Hematopoietic multipotent progenitor cell treated with erythropoietin and hydrocortisone succinate and interleukin-3 and kit ligand, for 4 days (in vitro differentiated cells): Measurements from ENCODE around the gene TOM1.

Source experiments
- DNase-seq: peaks from one replicate; pipeline ENCODE4 v3.0.0-alpha.2; 2015

Gene TOM1

DNA sequence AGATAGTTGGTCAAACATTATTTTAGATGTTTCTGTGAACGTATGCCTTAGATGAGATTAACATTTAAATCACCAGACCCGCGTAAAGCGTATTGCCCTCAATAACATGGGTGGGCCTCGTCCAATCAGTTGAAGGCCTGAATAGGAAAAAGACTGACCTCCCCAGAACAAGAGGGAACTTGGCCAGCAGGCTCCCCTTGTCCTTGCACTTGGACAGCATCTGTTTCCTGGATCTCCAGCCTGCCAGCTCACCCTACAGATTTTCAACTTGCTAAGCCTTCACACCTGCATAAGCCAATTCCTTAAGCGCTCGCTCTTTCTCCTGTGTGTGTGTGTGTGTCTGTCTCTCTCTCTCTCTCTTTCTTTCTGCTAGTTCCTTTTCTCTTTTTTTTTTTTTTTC is 8.2 kb downstream of the TOM1 start:
- DNase-seq: no peak

DNA sequence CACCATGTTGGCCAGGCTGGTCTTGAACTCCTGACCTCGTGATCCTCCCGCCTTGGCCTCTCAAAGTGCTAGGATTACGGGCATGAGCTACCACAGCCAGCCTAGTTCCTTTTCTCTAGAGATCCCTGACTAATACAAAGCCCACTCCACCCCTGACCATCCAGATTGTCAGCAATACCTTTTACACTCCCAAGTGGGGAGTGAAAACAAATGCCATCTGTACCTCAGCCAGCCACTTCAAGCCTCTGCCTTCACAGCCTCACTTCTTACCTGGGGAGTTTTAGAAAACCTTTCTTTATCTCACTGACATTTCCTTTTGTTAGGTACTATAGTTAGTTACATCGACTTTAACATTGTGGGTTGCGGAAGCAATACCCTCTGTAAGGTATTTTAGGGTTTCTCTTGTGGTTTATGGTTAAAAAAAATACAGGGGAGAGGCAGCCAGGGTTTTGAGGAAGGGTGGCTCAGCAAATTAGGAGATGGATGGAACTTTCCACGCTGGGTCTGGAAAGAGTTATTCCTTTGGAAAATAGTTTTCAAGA is 8.9 kb downstream of the TOM1 start:
- peak; percentile 15 for DNase-seq

DNA sequence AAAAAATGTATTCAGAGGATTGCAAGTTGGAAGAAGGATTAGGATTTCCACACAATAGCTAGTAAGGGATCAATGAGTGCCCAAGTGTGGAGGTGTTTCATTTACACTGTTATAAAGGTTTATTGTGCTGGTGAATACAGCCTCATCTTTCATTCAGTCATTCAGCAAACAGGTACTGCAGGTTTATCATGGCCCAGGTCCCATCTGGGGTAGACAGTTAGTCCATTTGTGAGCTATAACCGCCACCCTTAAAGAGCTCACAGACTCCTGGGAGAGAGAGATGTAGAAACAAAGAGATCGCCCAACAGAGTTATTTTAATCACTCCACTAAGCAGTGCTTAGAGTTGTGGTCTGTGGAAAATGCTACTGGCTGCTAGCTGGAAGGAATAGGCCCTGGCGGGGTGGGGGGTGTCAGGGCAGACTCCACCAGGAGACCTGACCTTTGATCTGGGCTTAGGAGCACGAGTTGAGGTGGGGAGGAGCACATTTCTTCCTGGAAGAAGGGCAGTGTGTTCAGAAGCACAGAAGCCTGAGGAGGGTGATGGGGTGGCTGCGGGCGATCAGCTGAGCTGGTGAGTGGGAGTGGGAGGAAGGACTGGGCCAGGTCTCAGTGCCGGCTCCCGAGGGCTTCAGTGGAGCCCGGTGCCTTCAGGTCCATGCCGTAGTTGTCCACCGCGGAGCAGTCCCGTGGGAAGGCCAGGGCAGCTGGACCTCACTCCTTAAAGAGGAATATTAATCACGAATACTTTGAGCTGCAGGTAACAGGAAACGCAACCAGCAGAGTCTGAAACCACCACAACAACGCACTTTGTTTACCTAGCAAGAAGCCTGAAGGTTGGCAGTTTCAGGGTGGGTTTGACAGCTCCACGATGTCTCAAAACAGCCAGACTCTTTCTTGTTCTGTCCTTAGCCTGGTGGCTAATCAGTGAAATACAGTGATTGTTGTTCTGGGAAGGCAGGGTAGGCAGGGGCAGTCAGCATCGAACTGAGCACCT is 11.2 kb downstream of the TOM1 start:
- no peak for DNase-seq

DNA sequence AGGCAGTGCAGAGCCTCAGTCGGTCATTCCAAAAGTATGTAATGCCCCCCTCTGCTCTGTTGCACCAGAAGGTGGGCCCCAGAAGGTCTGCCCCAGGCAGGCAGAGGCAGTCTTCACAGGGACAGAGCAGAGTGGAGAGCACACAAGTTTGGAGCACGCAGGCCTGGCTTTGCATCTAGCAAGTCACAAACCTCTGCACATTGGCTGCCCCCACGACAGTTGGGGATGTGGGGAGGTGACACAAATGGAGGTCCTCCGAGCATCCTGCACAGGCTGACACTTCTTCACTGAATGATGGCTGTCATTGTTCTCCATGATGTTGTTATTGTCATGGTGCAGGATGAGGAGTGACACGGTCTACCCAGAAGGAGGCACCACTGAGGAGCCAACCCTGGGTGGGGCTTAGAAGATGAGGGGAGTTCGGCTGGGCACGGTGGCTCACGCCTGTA is 11.9 kb downstream of the TOM1 start:
- no peak for DNase-seq

DNA sequence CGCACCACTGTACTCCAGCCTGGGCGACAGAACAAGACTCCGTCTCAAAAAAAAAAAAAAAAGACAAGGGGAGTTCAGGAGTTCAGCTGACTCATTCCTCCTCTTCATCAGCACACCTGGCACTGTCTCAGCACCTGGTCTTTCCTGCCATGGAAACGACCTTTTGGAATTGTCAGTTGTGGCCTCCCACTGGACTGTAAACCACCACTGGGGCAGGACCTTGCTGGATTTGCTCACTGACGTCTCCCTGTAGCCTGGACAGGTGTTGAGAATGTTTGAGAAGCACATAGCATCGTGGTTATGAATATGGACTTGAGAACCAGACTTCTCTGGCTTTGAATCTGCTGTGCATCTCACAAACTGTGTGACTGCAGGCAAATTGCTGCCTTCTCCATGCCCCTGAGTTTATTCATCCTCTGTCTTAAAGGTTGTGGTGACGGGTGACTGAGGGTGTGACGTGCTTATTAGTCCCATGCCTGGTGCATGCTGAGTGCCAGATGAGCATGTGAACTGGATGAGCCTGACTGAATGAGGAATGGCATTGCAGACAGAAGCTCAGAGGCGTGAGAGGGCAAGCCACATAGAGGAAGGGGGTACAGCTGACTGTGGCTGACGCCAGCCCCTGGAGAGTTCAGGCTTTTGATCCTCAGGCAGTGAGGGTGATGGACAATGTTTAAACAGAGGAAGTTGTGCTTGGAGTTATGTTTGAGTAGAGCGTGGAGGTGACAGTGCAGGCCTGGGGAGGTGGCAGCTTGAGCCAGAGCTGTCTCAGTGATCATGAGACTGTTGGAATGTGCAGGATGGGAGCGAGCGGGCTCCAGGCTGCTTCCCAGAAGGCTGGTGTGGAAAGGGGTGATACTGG is 12.7 kb downstream of the TOM1 start:
- no peak for DNase-seq

DNA sequence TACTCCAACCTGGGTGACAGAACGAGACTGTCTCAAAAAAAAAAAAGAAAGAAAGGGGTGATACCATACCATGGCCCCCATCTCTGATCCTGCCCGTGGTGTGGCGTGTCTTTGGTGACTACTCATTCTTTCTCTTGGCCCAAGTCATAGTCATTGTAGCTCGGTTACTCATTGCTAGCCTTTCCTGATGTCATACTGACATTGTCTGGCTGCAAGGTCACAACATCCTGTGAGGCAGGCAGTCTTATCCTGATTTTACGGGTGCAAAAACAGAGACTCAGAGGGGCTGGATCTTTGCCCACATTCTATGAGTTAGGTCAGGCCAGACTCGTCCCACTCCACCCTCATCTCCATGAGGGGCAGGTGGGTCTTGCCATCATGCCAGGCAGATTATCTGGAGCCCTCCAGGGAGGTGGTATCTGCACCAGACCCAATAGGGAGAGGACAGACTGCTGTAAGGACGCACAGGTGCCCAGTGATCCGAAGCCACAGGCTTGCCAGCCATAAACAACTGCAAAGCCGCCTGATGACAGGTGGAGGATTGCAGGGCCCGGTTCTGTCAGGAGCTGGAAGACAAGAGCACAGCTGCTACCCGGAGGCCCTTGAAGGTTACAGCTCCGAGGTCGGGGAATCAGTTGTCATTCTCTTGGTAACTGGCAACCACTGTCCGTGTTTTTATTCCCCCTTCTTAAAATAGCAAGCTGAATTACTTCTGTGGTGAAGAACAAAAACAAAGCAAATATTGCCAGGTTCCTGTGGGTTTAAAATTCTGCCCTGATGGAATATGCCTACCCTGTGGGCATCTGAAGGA is 13.8 kb downstream of the TOM1 start:
- DNase-seq: no peak

DNA sequence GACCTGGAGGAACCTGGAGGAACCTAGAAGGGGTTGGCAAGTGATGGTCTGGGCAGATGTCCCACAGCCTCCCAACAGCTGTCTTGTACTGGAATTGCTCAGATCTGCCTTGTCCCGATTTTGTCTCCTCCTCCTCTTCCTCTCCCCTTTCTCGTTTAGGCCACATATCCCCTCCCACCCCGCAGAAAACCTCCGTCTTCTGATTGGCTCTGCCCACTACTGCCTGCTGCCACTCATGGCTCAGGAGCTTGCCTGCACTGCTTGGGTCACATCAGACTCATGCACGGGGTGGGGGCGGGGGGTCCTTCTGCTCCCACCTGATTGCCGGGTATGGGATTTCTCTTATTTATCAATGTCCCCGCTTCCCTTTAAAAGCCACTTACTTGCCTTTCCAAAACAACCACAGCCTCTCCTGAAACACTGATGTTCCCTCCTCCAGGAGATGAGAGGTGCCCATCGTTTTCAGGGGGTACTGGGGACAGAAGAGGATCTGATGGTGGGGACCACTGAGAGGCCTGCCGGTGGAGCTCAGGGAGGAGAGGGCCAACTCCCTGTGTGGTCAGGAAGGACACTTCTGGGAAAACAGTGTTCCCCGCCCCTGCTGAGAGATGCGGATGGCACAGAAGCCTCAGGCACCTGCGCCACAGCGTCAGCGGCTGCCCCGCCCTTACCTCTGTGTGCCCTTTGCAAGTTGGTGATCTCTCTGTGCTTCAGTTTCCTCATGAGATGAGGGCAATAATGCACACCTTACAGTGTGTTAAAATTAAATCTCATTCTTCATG is 14.7 kb downstream of the TOM1 start:
- no peak for DNase-seq

DNA sequence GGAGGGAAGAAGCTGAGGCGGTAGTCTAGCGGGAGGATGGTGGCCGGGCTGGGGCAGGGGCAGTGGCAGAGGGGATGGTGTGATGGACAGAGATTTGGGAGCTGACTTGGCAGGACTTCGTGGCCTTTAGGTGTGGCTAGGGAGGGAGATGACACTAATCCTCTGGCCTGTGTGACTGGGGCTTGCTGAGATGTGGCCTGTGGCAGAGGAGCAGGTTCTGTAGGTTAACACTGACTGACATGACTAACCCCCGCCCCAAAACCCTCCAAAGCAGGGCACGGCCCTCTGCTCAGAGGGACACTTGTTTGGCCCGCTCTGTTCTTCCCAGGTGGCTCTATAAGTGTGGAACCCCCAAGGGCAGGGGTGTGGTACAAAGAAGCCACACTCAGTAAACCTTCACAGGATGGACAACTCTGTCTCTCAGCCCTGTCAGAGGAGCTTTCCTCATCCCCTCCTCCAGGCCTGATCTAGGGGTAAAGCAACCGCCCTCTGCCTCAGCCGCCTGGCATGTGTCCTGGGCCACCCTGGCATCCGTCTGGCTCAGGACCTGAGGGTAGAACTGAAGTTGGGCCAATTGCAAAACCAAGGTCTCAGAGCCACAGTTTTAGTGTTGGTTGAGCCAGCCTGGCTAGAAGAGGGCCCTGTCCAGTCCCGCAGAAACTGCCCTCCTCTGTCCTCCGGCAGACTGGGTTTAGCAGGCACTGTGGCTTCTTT is 15.6 kb downstream of the TOM1 start:
- no peak for DNase-seq

DNA sequence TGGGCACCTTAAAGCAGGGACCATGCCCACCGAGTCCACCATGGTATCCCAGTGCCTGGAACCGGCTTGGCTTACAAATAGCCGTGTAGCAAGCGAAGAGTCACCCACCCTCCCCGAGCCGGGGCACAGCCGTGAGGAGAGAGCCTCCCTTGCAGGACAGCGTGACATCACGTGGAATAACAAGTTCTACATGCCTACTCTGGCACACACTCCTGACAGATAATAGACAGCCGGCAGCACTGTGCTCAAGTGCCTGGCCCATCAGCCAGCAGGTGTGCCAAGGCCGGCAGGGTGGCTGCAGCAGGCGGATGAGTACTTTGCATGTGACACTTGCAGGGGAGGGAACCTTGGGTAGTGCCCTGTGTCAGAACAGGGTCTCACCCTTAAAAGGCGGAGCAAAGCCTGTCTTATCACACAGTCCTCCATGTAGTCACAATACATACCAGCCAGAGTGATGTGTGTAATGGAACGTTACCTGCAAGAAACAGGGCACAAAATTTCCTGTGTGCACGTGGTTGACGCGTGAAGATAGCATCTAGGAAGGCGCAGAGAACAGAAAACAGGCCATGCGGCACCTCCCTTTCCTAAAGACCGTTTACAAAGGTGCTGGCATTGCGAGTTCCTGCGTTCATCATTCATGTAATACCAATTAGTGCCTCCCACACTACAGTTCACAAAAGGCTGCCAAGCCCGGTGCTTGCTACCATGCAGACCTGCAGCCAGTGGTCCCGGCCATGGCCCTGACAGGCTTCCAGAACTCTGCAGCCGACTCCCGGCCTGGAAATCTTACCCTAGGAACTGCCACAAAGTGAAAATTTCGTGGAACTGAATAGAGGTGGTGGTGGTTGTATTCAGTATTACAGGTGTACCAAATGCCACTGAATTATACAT is 16.4 kb downstream of the TOM1 start:
- peak; percentile 40 for DNase-seq

DNA sequence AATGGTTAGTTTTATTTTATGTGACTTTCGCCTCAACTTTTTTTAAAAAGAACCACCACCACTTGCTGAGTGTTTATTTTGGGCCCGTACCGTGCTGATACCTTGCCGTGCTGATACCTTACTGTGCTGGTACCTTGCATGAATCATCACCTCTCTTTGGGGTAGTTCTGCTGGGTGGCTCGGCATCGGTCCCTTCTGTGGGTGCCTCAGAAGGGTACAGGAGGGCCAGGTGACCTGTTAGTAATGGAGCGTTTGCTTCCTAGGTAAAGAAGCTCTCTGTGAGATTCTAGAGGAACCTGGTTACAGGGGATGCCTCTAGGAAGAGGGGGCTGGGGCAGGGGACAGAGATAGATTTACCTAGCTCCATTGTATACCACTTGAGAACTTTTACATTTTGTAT is 17.1 kb downstream of the TOM1 start:
- no peak for DNase-seq

DNA sequence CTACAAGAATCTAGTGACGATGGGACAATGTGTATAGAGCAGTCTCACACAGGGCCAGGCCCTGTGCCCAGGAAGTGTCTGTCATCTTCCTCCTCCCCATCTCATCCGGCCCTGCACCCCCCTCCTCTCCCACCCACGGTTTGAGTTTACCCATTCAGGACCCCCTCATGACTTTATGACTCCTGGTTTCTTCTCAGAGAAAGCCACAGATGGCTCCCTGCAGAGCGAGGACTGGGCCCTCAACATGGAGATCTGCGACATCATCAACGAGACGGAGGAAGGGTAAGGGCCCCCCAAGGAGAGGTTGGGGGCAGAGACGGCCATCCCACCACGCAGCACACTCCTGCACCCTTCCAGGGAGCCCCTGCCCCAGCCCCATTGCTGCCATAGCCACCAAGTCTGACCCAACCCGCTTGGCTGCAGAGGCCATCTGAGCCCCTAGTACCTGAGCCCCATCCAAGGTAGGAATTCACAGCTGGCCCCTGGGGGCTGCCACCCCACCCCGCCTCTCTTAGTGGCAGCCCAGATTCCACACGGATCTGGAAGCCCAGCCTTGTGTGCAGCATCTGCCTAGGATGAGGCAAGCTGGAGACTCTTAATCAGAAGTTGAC is 18.1 kb downstream of the TOM1 start:
- no peak for DNase-seq

DNA sequence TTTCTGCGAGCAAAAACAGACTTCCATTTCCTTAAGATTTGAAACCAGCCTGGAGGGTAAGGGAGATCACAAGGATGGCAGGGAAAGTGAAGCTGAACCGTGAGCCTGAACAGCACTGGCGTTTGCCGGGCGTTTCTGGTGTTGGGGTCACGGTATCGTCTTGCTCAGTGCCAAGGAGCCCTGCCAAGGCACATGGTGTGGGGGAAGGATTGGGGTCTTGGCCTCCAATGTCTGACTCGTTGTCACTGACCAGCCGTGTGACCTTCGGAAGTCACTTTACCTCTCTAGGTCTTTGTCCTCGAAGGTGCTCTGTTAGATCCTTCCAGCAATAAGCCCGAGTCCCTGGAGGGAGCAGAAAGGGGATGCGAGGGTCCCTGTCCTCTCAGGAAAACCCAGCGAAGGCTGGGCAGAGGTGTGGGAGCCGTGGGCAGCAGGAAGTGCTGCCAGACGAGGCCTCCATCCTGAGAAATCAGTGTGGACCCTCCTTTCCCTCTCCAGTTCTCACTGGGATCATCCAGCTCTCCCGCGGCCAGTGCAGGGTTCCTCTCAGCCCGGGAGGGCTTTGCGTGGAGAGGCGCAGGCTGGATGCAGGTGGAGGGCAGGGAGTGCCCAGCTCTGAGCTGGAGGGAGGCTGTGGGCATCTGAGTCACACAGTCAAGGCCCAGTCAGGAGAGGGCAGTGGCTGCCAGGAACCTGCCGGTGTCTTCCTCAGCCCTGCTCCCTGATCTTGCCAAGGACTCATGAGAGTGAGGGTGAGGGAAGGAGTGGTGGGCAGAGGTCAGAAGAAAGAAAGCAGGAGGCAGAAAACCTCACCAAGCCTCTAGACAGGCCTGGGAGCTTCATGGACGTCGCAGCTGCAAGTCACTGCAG is 18.9 kb downstream of the TOM1 start:
- no peak for DNase-seq

DNA sequence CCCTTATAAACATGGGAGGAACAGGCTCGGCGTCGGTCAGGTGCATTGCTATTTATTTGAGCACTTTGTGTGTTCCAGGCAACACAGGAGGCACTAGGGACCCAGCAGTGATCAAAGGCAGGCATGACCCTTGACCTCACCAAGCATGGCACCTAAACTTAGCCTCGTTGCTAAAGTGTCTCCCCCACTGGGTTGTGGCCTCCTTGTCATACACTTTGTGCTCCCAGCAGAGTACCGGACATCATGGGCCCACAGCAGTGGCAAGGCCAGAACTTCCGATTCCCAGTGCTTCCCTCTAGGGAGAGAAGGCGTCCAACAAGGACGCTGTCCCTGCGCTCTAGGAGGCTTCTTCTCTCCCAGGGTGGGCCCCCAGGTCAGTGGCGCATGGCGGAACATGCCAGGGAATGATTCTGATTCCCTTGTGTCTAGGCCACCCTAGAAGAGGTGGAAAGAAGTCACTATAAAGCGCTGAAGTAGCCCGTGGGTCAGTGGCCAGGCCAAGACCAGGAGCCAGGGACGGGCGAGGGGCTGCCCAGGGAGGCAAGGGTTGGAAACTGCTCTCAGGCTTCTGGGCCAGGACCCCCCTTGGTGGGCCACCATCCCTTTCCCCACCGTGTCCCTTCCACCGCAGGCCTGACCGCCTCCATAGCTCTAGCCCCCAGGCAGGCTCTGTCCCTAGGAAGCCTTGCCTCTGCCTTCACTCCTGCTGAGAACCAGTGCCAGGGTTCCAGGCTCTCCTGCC is 19.7 kb downstream of the TOM1 start:
- DNase-seq: no peak

DNA sequence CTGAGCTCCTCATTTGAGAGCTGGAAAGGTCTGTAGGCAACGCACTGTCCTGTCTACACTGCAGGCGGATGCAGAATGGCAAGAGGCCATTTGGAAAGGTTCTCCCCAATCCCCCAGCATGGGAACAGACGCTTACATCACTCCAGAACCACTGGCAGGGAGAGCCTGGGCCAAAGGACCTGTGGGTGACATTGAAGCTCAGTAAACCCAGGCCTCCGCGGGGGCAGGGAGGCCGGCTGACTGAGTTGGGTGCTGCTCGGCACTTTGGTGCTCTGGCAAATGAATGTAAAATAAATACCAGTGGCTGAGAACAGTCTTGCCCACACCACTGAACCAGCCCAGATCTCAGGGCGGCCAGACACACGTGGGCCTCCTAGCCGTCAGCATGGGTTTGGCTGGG is 22.4 kb downstream of the TOM1 start:
- no peak for DNase-seq

DNA sequence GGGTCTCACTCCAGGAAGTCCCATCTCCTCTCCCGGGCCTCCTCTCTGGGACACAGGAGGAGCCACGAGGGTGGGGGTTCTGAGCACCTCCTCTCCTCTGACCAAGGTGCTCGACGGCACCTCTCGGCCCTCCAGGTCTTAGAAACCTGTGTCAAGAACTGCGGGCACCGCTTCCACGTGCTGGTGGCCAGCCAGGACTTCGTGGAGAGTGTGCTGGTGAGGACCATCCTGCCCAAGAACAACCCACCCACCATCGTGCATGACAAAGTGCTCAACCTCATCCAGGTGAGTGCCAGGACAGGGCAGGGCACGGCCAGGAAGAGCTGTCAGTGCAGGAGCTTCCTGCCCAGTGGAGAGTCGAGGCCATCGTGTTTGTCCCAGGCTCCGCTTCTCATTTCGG is 23.2 kb downstream of the TOM1 start:
- DNase-seq: no peak

DNA sequence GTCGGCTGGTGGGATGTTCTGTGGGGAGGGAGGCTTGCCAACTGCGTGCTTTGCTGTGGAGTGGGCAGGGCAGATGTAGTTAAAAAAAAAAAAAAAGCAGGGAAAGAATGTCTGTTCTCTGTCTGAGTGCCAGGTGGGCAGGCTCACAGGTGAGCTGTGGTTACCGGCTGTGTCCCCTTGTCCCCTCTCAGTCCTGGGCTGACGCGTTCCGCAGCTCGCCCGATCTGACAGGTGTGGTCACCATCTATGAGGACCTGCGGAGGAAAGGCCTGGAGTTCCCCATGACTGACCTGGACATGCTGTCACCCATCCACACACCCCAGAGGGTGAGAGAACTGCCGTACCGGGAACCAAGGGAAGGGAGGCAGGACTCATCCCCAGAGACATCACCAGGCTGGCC is 23.6 kb downstream of the TOM1 start:
- DNase-seq: no peak

DNA sequence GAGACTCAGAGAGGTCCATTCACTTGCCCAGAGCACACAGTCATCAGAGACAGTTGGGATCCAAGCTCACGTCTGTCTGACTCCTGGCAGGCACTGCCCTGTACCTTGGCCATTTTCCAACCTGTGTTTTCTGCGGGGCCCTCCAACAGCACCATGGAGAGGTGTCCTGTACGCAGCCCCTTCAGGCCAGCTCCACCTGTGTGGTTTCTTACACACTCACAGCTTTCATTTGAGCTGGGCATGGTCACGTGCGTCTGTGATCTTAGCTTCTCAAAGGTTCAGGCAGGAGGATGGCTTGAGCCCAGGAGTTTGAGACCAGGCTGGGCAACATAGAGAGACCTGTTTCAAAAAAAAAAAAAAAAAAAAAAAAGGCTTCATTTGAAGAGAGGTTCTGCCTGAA is 24.4 kb downstream of the TOM1 start:
- DNase-seq: no peak

DNA sequence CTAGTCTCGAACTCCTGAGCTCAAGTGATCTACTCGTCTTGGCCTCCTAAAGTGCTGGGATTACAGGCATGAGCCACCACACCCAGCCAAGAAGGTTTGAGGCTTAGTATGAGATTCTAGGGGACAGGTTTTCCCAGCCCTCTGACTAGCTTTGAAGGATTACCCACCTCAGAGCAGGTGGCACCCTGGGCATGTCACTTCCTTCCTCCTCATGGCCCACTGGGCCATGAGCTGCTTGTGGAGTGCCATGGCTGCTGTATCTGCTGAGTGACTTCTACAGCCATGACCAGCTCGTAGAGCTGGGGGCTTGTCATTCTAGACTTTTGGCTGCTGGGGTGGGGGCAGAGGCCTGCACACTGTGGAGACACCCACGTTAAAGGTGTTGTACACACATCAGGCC is 25.1 kb downstream of the TOM1 start:
- DNase-seq: no peak
